Measurements from ENCODE around the gene MEG3. TPM values are rescaled to one million over a fixed set of nuclear protein-coding genes. Genes with fewer than 3 reads are reported as not detected.

MEG3 gene
- total RNA-seq, 4 donors from 2014 or later, result 34.1 to 265 (median 119) TPM

DNA sequence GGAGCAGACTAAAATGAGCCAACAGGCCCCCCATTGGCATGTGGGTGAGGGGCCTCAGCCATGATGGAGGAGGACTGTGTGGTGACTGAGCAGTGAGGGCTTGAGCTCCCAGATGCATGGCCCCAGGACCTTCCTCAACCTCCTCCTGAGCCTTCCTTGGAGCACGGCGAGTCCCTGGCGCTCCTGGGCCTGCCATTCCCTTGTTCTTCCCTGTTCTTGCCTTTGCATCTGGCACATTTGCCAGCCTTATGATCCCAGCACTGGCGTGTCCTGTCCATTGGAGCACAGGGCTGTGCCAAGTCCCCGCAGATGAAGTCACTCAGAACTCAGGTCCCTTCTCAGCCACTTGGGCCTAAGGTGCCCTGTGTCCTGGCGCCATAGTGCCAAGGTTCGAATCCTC is 40.3 kb upstream of the MEG3 start:
- Histone ChIP-seq H3K36me3 (no peaks in the 10 kb centered on the region), H3K27me3 (no peaks in the 10 kb centered on the region), H3K27ac (no peak overlapping the region), H3K4me1 (no peaks in the 10 kb centered on the region), H3K9me3 (no peaks in the 10 kb centered on the region), H3K4me3 (no peak overlapping the region)
- no peak for DNase-seq
- intact Hi-C loops (cut with DNase I; ENCODE audit: low total_unique reads), result no loop called here
- TF ChIP-seq POLR2A (IDR thresholded peaks at IDR 0.05), result no peak
- TF ChIP-seq, protein P1, sequence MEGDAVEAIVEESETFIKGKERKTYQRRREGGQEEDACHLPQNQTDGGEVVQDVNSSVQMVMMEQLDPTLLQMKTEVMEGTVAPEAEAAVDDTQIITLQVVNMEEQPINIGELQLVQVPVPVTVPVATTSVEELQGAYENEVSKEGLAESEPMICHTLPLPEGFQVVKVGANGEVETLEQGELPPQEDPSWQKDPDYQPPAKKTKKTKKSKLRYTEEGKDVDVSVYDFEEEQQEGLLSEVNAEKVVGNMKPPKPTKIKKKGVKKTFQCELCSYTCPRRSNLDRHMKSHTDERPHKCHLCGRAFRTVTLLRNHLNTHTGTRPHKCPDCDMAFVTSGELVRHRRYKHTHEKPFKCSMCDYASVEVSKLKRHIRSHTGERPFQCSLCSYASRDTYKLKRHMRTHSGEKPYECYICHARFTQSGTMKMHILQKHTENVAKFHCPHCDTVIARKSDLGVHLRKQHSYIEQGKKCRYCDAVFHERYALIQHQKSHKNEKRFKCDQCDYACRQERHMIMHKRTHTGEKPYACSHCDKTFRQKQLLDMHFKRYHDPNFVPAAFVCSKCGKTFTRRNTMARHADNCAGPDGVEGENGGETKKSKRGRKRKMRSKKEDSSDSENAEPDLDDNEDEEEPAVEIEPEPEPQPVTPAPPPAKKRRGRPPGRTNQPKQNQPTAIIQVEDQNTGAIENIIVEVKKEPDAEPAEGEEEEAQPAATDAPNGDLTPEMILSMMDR (IDR thresholded peaks at IDR 0.05), result no peak

DNA sequence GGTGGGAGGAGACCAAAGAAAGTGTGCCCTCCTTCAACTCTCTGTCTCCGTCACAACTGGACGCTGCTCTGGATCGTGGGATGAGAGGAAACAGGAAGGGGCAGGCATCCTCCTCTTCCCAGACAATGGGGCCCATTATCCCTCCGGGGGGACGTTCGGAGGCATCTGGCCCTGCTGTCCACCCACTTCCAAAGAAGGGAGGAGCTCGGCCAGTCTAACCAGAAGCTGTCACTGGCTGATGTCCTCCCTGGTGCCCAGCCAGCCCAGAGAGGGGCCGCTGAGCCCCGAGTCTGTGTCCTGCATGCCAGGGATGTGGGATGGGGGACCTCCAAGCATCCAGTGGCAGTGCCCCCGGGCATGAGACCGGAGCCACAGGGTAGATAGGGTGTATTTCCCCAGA is 39.8 kb upstream of the MEG3 start:
- H3K27me3 ChIP-seq, result no peaks in the 10 kb centered on the region
- no peaks in the 10 kb centered on the region for H3K4me1 ChIP-seq
- TF ChIP-seq POLR2A (IDR thresholded peaks at IDR 0.05), result no peak
- TF ChIP-seq, protein P1 (IDR thresholded peaks at IDR 0.05), result no peak
- H3K4me3 ChIP-seq, result no peak overlapping the region
- H3K9me3 ChIP-seq, result no peaks in the 10 kb centered on the region
- DNase-seq, result no peak
- H3K36me3 ChIP-seq, result no peaks in the 10 kb centered on the region
- no peak overlapping the region for H3K27ac ChIP-seq
- intact Hi-C loops (cut with DNase I; ENCODE audit: low total_unique reads), result no loop called here

DNA sequence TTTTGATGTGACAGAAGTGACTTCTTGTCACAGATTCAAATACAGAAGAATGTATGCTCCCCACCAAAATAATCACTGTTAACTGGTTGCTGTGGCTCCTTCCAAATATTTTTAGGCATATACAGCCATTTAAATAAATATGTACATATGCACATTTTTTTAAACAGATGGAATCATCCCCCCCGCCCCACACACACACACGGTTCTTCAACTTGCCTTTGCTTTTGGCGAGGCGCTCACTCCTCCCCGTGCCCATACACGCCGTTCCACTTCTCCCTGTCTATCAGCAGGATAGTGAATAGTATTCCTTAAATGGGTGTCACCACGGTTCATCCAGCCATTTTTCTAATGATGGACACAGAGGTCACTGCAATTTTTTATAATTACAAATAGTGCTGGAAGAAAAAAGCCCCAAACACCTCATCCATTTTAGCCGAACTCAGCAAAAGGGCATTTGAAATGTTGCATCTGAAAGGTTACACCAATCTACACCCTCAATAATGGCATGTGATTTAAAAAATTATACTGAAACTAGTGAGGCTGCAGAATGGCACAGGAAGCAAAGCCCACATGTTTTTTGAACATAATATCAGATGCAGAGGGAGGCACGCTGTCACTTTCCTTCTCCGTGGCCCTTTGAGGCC is 39.2 kb upstream of the MEG3 start:
- intact Hi-C loops (cut with DNase I; ENCODE audit: low total_unique reads), result no loop called here
- H3K36me3 ChIP-seq, result no peaks in the 10 kb centered on the region
- no peaks in the 10 kb centered on the region for H3K27me3 ChIP-seq
- TF ChIP-seq, protein P1 (IDR thresholded peaks at IDR 0.05), result no peak
- TF ChIP-seq POLR2A (IDR thresholded peaks at IDR 0.05), result no peak
- H3K27ac ChIP-seq, result no peak overlapping the region
- DNase-seq, result no peak
- no peaks in the 10 kb centered on the region for H3K9me3 ChIP-seq
- H3K4me1 ChIP-seq, result no peaks in the 10 kb centered on the region
- H3K4me3 ChIP-seq, result no peak overlapping the region

DNA sequence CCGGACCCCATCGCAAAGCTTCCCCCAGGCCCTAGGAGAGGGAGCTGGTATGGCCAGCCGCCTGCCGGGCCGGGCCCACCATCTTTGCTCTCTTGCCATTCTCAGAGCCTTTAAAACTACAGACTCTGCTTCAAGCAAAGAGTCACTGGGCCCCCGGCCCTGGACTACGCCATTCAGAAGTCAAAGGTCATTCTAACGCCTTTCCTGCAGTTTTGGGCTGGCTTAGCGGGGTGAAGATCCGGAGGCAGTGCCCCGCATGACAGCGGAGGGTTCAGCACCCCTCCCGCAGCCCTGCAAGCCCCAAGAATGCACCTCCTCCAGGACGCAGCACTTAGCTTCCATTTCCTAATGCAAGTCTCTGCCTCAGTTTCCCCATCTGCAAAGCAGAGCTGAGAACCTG is 38.3 kb upstream of the MEG3 start:
- TF ChIP-seq, protein P1 (IDR thresholded peaks at IDR 0.05), result no peak
- no peak for TF ChIP-seq POLR2A (IDR thresholded peaks at IDR 0.05)
- Histone ChIP-seq H3K4me1 (no peaks in the 10 kb centered on the region), H3K36me3 (no peaks in the 10 kb centered on the region), H3K27me3 (no peaks in the 10 kb centered on the region), H3K4me3 (no peak overlapping the region), H3K27ac (no peak overlapping the region), H3K9me3 (no peaks in the 10 kb centered on the region)
- DNase-seq, result no peak
- intact Hi-C loops (cut with DNase I; ENCODE audit: low total_unique reads), result no loop called here

DNA sequence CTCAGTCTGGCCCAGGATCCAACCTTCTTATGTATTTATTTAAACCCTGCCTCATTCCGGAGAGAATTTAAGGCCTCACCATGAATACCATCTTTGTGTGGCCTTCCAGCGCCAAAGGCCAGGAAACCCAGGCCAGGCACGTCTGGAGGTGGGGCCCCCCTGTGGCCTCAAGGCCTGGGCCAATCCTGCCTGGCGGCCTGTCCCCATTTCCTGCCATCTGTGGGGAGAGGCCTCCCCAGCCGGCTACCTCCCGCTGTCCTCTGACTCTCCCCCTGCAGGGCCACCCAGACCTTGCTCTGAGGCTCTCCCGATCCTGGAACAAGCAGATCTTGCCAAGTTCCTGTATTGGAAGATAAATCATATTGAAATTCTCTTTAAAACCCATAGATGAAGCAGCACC is 37.4 kb upstream of the MEG3 start:
- Histone ChIP-seq H3K36me3 (no peaks in the 10 kb centered on the region), H3K27me3 (no peaks in the 10 kb centered on the region), H3K27ac (no peak overlapping the region), H3K4me1 (no peaks in the 10 kb centered on the region), H3K4me3 (no peak overlapping the region), H3K9me3 (no peaks in the 10 kb centered on the region)
- intact Hi-C loops (cut with DNase I; ENCODE audit: low total_unique reads), result no loop called here
- DNase-seq, result no peak
- TF ChIP-seq, protein P1 (IDR thresholded peaks at IDR 0.05), result no peak
- TF ChIP-seq POLR2A (IDR thresholded peaks at IDR 0.05), result no peak
